Brain microvascular endothelial cell (primary cell): ENCODE data around the gene SRSF10.

Source experiments
- DNase-seq: peaks from one replicate; pipeline ENCODE4 v3.0.0-alpha.2; 2020
- H3K27ac ChIP-seq: fragments of 250-450 bp; sonication (Bioruptor Pico); 2 replicates; pipeline ENCODE4 v1.5.1; 2020; ENCODE audit warnings: mild to moderate bottlenecking, moderate library complexity
- H3K27me3 ChIP-seq: fragments of 250-450 bp; sonication (Bioruptor Pico); replicated peaks from 2 replicates; pipeline ENCODE4 v1.5.1; 2020; ENCODE audit warnings: mild to moderate bottlenecking
- H3K36me3 ChIP-seq: fragments of 250-450 bp; sonication (Bioruptor Pico); replicated peaks from 2 replicates; pipeline ENCODE4 v1.5.1; 2020; ENCODE audit warnings: mild to moderate bottlenecking
- H3K4me3 ChIP-seq: 2 replicates; pipeline ENCODE4 v1.5.1; 2011; ENCODE audit warnings: low read depth, mild to moderate bottlenecking, control low read depth, low read length, moderate library complexity
- in situ Hi-C: cut with HindIII; loops from 2 replicates; pipeline ENCODE4 v1.10.0; 2017; ENCODE audit warnings: low sequenced_read_pairs, low pct_ligation_motif_present
- TF ChIP-seq, protein P1 (sequence below): IDR thresholded peaks from 2 replicates; pipeline ENCODE4 v1.5.1; 2011; ENCODE audit warnings: low read depth, mild to moderate bottlenecking, moderate library complexity, low read length, control low read depth, inconsistent platforms; ENCODE audit errors: missing control alignments

Gene SRSF10

DNA sequence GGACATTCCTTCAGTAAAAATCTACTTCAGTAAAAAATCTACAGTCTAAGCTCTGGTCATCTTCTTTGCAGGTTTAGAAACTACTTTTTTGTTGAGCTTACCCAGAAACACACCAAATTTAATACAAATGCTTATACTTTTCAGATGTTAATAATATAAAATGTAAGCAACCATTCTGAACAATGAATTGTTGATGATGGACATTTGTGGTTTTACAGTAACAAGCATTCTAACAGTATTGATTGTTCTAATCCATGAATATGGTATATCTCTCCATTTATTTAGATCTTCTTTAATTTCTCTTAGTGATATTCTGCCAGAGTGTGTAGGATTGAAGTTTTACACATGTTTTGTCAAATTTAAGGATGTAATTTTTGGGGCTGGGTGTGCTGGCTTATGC is 27.0 kb upstream of the SRSF10 start:
- no peak overlapping the region for H3K27ac ChIP-seq
- H3K27me3 ChIP-seq = no peaks in the 10 kb centered on the region
- no peak for DNase-seq
- TF ChIP-seq, protein P1, sequence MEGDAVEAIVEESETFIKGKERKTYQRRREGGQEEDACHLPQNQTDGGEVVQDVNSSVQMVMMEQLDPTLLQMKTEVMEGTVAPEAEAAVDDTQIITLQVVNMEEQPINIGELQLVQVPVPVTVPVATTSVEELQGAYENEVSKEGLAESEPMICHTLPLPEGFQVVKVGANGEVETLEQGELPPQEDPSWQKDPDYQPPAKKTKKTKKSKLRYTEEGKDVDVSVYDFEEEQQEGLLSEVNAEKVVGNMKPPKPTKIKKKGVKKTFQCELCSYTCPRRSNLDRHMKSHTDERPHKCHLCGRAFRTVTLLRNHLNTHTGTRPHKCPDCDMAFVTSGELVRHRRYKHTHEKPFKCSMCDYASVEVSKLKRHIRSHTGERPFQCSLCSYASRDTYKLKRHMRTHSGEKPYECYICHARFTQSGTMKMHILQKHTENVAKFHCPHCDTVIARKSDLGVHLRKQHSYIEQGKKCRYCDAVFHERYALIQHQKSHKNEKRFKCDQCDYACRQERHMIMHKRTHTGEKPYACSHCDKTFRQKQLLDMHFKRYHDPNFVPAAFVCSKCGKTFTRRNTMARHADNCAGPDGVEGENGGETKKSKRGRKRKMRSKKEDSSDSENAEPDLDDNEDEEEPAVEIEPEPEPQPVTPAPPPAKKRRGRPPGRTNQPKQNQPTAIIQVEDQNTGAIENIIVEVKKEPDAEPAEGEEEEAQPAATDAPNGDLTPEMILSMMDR = no peak
- no peaks in the 10 kb centered on the region for H3K36me3 ChIP-seq
- in situ Hi-C loops = no loop called here
- H3K4me3 ChIP-seq = no peak overlapping the region

DNA sequence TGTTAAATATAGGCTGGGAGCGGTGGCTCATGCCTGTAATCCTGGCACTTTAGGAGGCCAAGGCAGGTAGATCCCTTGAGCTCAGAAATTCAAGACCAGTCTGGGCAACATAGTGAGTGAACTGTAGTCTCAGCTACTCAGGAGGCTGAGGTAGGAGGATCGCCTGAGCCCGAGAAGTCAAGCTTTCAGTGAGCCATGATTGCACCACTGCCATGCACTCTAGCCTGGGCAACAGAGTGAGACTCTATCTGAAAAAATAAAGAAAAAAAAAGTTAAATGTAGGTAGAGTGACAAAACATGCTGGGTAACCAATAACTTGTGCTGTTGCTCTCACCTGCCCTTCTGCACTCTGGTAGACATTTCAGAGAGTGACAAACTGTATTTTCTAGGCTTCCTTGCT is 25.0 kb upstream of the SRSF10 start:
- no peak for DNase-seq
- in situ Hi-C loops = no loop called here
- no peaks in the 10 kb centered on the region for H3K36me3 ChIP-seq
- no peak overlapping the region for H3K4me3 ChIP-seq
- H3K27ac ChIP-seq = no peak overlapping the region
- no peaks in the 10 kb centered on the region for H3K27me3 ChIP-seq
- TF ChIP-seq, protein P1 = no peak

DNA sequence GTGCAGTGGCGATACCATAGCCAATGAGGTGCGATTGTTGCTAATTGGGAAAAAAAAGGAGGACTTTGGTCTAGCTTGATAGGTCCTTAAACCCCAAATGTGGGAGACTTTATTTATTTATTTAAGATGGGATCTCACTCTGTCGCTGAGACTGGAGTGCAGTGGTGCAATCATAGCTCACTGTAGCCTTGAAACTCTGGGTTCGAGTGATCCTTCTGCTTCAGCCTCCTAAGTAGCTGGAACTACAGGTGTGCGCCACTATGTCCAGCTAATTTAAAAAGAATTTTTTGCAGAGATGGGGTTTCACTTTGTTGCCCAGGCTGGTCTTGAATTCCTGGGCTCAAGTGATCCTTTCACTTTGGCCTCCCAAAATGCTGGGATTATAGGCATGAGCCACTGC is 24.0 kb upstream of the SRSF10 start:
- Histone ChIP-seq H3K27me3 (no peaks in the 10 kb centered on the region), H3K36me3 (no peaks in the 10 kb centered on the region), H3K27ac (no peak overlapping the region), H3K4me3 (no peak overlapping the region)
- in situ Hi-C loops = no loop called here
- TF ChIP-seq, protein P1 = no peak
- no peak for DNase-seq

DNA sequence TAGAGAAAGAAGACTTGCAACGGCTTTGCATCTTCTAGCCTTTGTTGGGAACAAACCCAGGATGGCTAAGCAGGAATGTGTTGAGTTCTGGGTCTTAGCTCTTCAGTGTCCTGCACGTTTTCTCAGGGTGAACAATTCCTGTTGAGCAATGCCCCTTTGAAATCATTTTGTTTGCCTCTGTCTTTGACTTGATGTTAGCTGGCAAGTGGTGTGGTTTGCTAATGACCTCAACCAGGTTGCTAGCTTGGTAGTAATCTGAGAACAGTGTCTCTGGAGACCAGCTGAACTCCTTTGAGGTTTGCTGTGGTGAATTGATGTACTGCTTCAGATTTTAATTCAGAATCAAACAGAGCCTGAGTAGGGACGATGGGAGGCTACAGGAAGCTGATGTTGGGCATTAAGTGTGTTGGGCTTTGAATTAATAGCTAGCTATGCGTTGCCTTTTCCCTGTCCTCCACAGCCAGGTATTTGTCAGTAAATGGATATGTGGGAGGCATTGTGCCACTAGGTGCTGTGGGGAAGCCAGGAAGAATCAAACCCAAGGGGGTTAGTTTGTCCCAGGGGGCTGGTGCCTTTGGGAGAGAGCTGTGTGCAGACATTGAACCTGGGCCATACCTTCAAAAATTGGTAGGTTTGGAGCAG is 23.3 kb upstream of the SRSF10 start:
- no peaks in the 10 kb centered on the region for H3K36me3 ChIP-seq
- no peaks in the 10 kb centered on the region for H3K27me3 ChIP-seq
- in situ Hi-C loops = no loop called here
- TF ChIP-seq, protein P1 = no peak
- H3K4me3 ChIP-seq = no peak overlapping the region
- DNase-seq = peak; percentile 54
- no peak overlapping the region for H3K27ac ChIP-seq

DNA sequence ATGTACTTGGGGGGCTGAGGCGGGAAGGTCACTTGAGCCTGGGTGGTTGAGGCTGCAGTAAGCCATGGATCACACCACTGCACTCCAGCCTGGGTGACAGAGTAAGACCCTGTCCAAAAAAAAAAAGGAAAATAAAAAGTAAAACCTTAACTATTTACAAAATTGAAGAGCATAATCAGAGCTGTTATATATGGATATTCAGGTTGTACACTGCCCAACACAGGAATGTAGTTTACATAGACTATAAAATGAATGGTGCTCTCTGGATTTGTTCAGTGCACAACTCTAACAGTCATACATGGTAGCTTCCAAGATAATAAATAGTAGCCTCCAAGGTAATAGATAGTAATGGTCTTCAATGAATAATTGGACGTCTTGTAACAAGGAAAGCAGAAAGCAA is 22.6 kb upstream of the SRSF10 start:
- Histone ChIP-seq H3K4me3 (no peak overlapping the region), H3K27me3 (no peaks in the 10 kb centered on the region), H3K36me3 (no peaks in the 10 kb centered on the region), H3K27ac (no peak overlapping the region)
- DNase-seq = no peak
- TF ChIP-seq, protein P1 = no peak
- in situ Hi-C loops = no loop called here

DNA sequence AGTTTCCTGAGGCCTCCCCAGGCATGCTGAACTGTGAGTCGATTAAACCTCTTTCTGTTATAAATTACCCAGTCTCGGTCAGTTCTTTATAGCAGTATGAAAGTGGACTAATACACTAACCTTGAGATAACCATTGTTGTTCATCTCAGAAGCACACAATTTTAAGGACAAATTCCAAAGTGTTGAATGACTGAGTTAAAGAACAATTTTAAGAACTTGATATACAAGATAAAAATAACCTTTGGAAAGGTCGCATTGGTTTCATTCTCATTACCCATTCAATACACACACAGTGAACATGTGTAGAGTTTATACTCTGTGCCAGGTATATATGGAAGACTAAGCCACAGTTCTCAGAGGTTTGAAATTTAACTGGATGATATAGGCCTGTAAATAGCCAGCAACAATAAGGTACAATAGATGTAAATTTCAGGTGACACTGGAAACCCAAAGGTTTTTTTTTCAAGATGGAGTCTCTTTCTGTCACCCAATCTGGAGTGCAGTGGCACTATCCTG is 19.1 kb upstream of the SRSF10 start:
- Histone ChIP-seq H3K27me3 (no peaks in the 10 kb centered on the region), H3K4me3 (no peak overlapping the region), H3K36me3 (no peaks in the 10 kb centered on the region), H3K27ac (no peak overlapping the region)
- in situ Hi-C loops = no loop called here
- DNase-seq = no peak
- TF ChIP-seq, protein P1 = no peak
